Measurements from ENCODE around the gene SOS2. TPM values are rescaled to one million over a fixed set of nuclear protein-coding genes. Genes with fewer than 3 reads are reported as not detected.
A peak's percentile ranks its signal among the peaks of the same experiment; 100 is the strongest.

The SOS2 gene
- polyA plus RNA-seq, 3 donors, result 9.3 to 24.3 (median 12.0) TPM

DNA sequence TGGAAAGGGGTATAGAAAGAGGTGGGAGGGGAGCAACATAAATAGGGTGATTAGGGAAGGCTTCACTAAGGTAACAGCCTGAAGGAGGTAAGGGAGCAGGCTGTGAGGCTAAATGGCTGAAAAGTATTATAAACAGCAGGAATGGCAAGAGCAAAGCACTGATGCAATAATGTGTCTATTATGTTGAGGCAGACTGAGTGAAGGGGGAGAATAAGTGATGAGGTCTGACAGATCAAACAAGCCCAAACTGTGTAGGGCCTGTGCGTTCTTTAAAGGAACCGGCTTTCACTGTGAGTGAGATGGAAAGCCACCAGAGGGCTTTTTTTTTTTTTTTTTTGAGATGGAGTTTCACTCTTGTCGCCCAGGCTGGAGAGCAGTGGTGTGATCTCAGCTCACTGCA lies 108.3 kb downstream of the SOS2 start:
- Histone ChIP-seq H3K4me1 (ENCODE audit: control insufficient read depth in 1 of 2, insufficient read depth in 2 of 2, low read length in 2 of 2) (no peaks in the 10 kb centered on the region), H3K79me2 (ENCODE audit: insufficient read depth, low read length) (no peaks in the 10 kb centered on the region), H2AFZ (ENCODE audit: insufficient read depth, low read depth, low read length, poor library complexity, severe bottlenecking) (no peak overlapping the region), H3K27ac (ENCODE audit: low read depth in 1 of 2, low read length in 2 of 2) (no peak overlapping the region), H3K27me3 (ENCODE audit: control insufficient read depth in 2 of 2, insufficient read depth in 2 of 2, low read length in 2 of 2) (no peaks in the 10 kb centered on the region), H3K4me2 (replicated peaks; ENCODE audit: extremely low read depth, low read length, poor library complexity, severe bottlenecking) (no peak overlapping the region), H4K20me1 (ENCODE audit: insufficient read depth, low read length) (peaks cover 5% of the 10 kb centered on the region), H3K9ac (ENCODE audit: insufficient read depth, low read length, poor library complexity, severe bottlenecking) (no peak overlapping the region), H3K9me3 (replicated peaks in 1 of 2; ENCODE audit: control insufficient read depth in 1 of 2, insufficient read depth in 1 of 2, low read length in 2 of 2) (no peaks in the 10 kb centered on the region), H3K4me3 (replicated peaks in 1 of 3; ENCODE audit: low read depth in 2 of 3, low read length in 3 of 3) (no peak overlapping the region), H3K36me3 (replicated peaks in 1 of 2; ENCODE audit: control insufficient read depth in 1 of 2, insufficient read depth in 2 of 2, low read length in 2 of 2) (peaks cover 48 to 93% of the 10 kb centered on the region in 2 donors)
- Mint-ChIP-seq H3K27me3 (ENCODE audit: low read depth in 3 of 3) (no peaks in the 10 kb centered on the region), H3K36me3 (peaks cover 60 to 72% of the 10 kb centered on the region in 2 donors), H3K4me1 (no peaks in the 10 kb centered on the region), H3K27ac (peak overlapping the region in 2 of 7 donors; percentile 60 to 78), H3K9me3 (no peaks in the 10 kb centered on the region), H3K4me3 (no peak overlapping the region)
- WGBS (ENCODE audit: insufficient coverage), result 100% methylated on average over 2 of the region's 3 CpGs
- DNase-seq, result no peak
- intact Hi-C loops (cut with micrococcal nuclease), result no loop called here
- TF ChIP-seq, protein P1, sequence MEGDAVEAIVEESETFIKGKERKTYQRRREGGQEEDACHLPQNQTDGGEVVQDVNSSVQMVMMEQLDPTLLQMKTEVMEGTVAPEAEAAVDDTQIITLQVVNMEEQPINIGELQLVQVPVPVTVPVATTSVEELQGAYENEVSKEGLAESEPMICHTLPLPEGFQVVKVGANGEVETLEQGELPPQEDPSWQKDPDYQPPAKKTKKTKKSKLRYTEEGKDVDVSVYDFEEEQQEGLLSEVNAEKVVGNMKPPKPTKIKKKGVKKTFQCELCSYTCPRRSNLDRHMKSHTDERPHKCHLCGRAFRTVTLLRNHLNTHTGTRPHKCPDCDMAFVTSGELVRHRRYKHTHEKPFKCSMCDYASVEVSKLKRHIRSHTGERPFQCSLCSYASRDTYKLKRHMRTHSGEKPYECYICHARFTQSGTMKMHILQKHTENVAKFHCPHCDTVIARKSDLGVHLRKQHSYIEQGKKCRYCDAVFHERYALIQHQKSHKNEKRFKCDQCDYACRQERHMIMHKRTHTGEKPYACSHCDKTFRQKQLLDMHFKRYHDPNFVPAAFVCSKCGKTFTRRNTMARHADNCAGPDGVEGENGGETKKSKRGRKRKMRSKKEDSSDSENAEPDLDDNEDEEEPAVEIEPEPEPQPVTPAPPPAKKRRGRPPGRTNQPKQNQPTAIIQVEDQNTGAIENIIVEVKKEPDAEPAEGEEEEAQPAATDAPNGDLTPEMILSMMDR (IDR thresholded peaks at IDR 0.05), result no peak

DNA sequence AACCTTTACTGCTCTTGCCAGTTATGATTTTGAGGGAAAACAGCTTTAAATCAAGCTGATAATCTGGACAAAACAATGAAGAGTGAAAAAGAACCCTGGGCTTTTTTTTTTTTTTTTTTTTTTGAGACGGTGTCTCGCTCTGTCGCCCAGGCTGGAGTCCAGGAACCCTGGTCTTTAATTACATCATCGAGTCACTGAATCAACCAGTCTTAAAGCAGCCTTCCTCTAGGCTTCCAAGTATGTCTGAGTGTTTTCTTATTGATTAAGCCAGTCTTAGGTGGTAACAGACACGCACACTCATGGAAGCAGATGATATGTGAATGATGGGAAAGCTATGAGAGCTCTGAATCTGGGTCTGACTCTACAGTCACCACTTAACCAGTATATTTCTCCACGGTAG lies 109.1 kb downstream of the SOS2 start:
- Mint-ChIP-seq H3K4me3 (no peak overlapping the region), H3K27me3 (ENCODE audit: low read depth in 3 of 3) (no peaks in the 10 kb centered on the region), H3K9me3 (no peaks in the 10 kb centered on the region), H3K27ac (no peak overlapping the region), H3K4me1 (no peaks in the 10 kb centered on the region), H3K36me3 (peaks cover 56 to 64% of the 10 kb centered on the region in 2 donors)
- no peak for DNase-seq
- Histone ChIP-seq H2AFZ (ENCODE audit: insufficient read depth, low read depth, low read length, poor library complexity, severe bottlenecking) (no peak overlapping the region), H3K36me3 (replicated peaks in 1 of 2; ENCODE audit: control insufficient read depth in 1 of 2, insufficient read depth in 2 of 2, low read length in 2 of 2) (peaks cover 42 to 91% of the 10 kb centered on the region in 2 donors), H3K27me3 (ENCODE audit: control insufficient read depth in 2 of 2, insufficient read depth in 2 of 2, low read length in 2 of 2) (no peaks in the 10 kb centered on the region), H3K4me2 (replicated peaks; ENCODE audit: extremely low read depth, low read length, poor library complexity, severe bottlenecking) (no peak overlapping the region), H3K9ac (ENCODE audit: insufficient read depth, low read length, poor library complexity, severe bottlenecking) (no peak overlapping the region), H3K4me1 (ENCODE audit: control insufficient read depth in 1 of 2, insufficient read depth in 2 of 2, low read length in 2 of 2) (no peaks in the 10 kb centered on the region), H4K20me1 (ENCODE audit: insufficient read depth, low read length) (peaks cover under 1% of the 10 kb centered on the region), H3K9me3 (replicated peaks in 1 of 2; ENCODE audit: control insufficient read depth in 1 of 2, insufficient read depth in 1 of 2, low read length in 2 of 2) (no peaks in the 10 kb centered on the region), H3K27ac (ENCODE audit: low read depth in 1 of 2, low read length in 2 of 2) (no peak overlapping the region), H3K4me3 (replicated peaks in 1 of 3; ENCODE audit: low read depth in 2 of 3, low read length in 3 of 3) (no peak overlapping the region), H3K79me2 (ENCODE audit: insufficient read depth, low read length) (no peaks in the 10 kb centered on the region)
- no CpG with 5 or more reads among the region's 6 CpGs for WGBS (ENCODE audit: insufficient coverage)
- intact Hi-C loops (cut with micrococcal nuclease), result no loop called here
- TF ChIP-seq, protein P1 (IDR thresholded peaks at IDR 0.05), result no peak

All from CD14-positive monocyte (primary cell).